ENCODE data around the gene OGFOD2. TPM values are rescaled to one million over a fixed set of nuclear protein-coding genes. Genes with fewer than 3 reads are reported as not detected.

Gene OGFOD2
- total RNA-seq, 1 experiment from 2014 or later, result 8.5 TPM

- Histone ChIP-seq H3K79me2 (ENCODE audit: low read length) (no peaks in the 10 kb centered on the region), H3K27ac (ENCODE audit: low read length) (no peak overlapping the region), H3K36me3 (ENCODE audit: insufficient read depth, low read length) (no peaks in the 10 kb centered on the region), H3K4me2 (ENCODE audit: low read depth, low read length, poor library complexity, severe bottlenecking) (no peak overlapping the region), H3K4me3 (ENCODE audit: low read length) (no peak overlapping the region), H3K27me3 (ENCODE audit: low read length) (no peaks in the 10 kb centered on the region), H3K9me2 (replicated peaks; ENCODE audit: insufficient read depth, low read length) (no peaks in the 10 kb centered on the region), H2AFZ (ENCODE audit: low read length) (no peak overlapping the region), H3K9me3 (ENCODE audit: low read length) (no peaks in the 10 kb centered on the region), H4K20me1 (ENCODE audit: insufficient read depth, low read depth, low read length) (no peaks in the 10 kb centered on the region), H3K9ac (ENCODE audit: low read length) (no peak overlapping the region), H3K4me1 (ENCODE audit: low read length) (no peaks in the 10 kb centered on the region)
- DNase-seq, result no peak
Measured at GRCh38 chr12:122948605-122949004, 26.4 kb upstream of the OGFOD2 start.

- Histone ChIP-seq H3K9me3 (ENCODE audit: low read length) (no peaks in the 10 kb centered on the region), H3K9ac (ENCODE audit: low read length) (no peak overlapping the region), H3K9me2 (replicated peaks; ENCODE audit: insufficient read depth, low read length) (no peaks in the 10 kb centered on the region), H3K27ac (ENCODE audit: low read length) (no peak overlapping the region), H3K27me3 (ENCODE audit: low read length) (no peaks in the 10 kb centered on the region), H3K79me2 (ENCODE audit: low read length) (no peaks in the 10 kb centered on the region), H3K36me3 (ENCODE audit: insufficient read depth, low read length) (no peaks in the 10 kb centered on the region), H2AFZ (ENCODE audit: low read length) (no peak overlapping the region), H4K20me1 (ENCODE audit: insufficient read depth, low read depth, low read length) (no peaks in the 10 kb centered on the region), H3K4me1 (ENCODE audit: low read length) (no peaks in the 10 kb centered on the region), H3K4me2 (ENCODE audit: low read depth, low read length, poor library complexity, severe bottlenecking) (no peak overlapping the region), H3K4me3 (ENCODE audit: low read length) (no peak overlapping the region)
- DNase-seq, result no peak
Measured at GRCh38 chr12:122949405-122949804, 25.6 kb upstream of the OGFOD2 start.

- DNase-seq, result no peak
- Histone ChIP-seq H3K36me3 (ENCODE audit: insufficient read depth, low read length) (no peaks in the 10 kb centered on the region), H2AFZ (ENCODE audit: low read length) (no peak overlapping the region), H3K79me2 (ENCODE audit: low read length) (no peaks in the 10 kb centered on the region), H3K9me2 (replicated peaks; ENCODE audit: insufficient read depth, low read length) (no peaks in the 10 kb centered on the region), H3K9ac (ENCODE audit: low read length) (no peak overlapping the region), H3K4me1 (ENCODE audit: low read length) (no peaks in the 10 kb centered on the region), H3K4me2 (ENCODE audit: low read depth, low read length, poor library complexity, severe bottlenecking) (no peak overlapping the region), H3K27ac (ENCODE audit: low read length) (no peak overlapping the region), H3K4me3 (ENCODE audit: low read length) (no peak overlapping the region), H4K20me1 (ENCODE audit: insufficient read depth, low read depth, low read length) (no peaks in the 10 kb centered on the region), H3K9me3 (ENCODE audit: low read length) (no peaks in the 10 kb centered on the region), H3K27me3 (ENCODE audit: low read length) (no peaks in the 10 kb centered on the region)
Measured at GRCh38 chr12:122949816-122950675, 25.0 kb upstream of the OGFOD2 start.

- Histone ChIP-seq H4K20me1 (ENCODE audit: insufficient read depth, low read depth, low read length) (no peaks in the 10 kb centered on the region), H3K27ac (ENCODE audit: low read length) (no peak overlapping the region), H3K9me2 (replicated peaks; ENCODE audit: insufficient read depth, low read length) (no peaks in the 10 kb centered on the region), H3K79me2 (ENCODE audit: low read length) (no peaks in the 10 kb centered on the region), H3K27me3 (ENCODE audit: low read length) (no peaks in the 10 kb centered on the region), H3K9me3 (ENCODE audit: low read length) (no peaks in the 10 kb centered on the region), H3K36me3 (ENCODE audit: insufficient read depth, low read length) (no peaks in the 10 kb centered on the region), H3K4me1 (ENCODE audit: low read length) (no peaks in the 10 kb centered on the region), H3K4me2 (ENCODE audit: low read depth, low read length, poor library complexity, severe bottlenecking) (no peak overlapping the region), H2AFZ (ENCODE audit: low read length) (no peak overlapping the region), H3K9ac (ENCODE audit: low read length) (no peak overlapping the region), H3K4me3 (ENCODE audit: low read length) (no peak overlapping the region)
- DNase-seq, result no peak
Measured at GRCh38 chr12:122951406-122951805, 23.6 kb upstream of the OGFOD2 start.

GRCh38 chr12:122951979-122952892 lies 22.8 kb upstream of the OGFOD2 start:
- no peaks in the 10 kb centered on the region for H3K36me3 ChIP-seq (ENCODE audit: insufficient read depth, low read length)
- no peaks in the 10 kb centered on the region for H3K4me1 ChIP-seq (ENCODE audit: low read length)
- no peak overlapping the region for H2AFZ ChIP-seq (ENCODE audit: low read length)
- H3K4me2 ChIP-seq (ENCODE audit: low read depth, low read length, poor library complexity, severe bottlenecking), result no peak overlapping the region
- H4K20me1 ChIP-seq (ENCODE audit: insufficient read depth, low read depth, low read length), result no peaks in the 10 kb centered on the region
- H3K79me2 ChIP-seq (ENCODE audit: low read length), result no peaks in the 10 kb centered on the region
- H3K27ac ChIP-seq (ENCODE audit: low read length), result no peak overlapping the region
- H3K4me3 ChIP-seq (ENCODE audit: low read length), result no peak overlapping the region
- H3K9ac ChIP-seq (ENCODE audit: low read length), result no peak overlapping the region
- H3K9me2 ChIP-seq (replicated peaks; ENCODE audit: insufficient read depth, low read length), result no peaks in the 10 kb centered on the region
- H3K9me3 ChIP-seq (ENCODE audit: low read length), result no peaks in the 10 kb centered on the region
- DNase-seq, result peak; percentile 89
- no peaks in the 10 kb centered on the region for H3K27me3 ChIP-seq (ENCODE audit: low read length)

- H3K27ac ChIP-seq (ENCODE audit: low read length), result no peak overlapping the region
- no peak overlapping the region for H3K4me3 ChIP-seq (ENCODE audit: low read length)
- no peak overlapping the region for H3K9ac ChIP-seq (ENCODE audit: low read length)
- H3K36me3 ChIP-seq (ENCODE audit: insufficient read depth, low read length), result no peaks in the 10 kb centered on the region
- no peaks in the 10 kb centered on the region for H3K27me3 ChIP-seq (ENCODE audit: low read length)
- H3K9me2 ChIP-seq (replicated peaks; ENCODE audit: insufficient read depth, low read length), result no peaks in the 10 kb centered on the region
- no peaks in the 10 kb centered on the region for H4K20me1 ChIP-seq (ENCODE audit: insufficient read depth, low read depth, low read length)
- H3K4me2 ChIP-seq (ENCODE audit: low read depth, low read length, poor library complexity, severe bottlenecking), result no peak overlapping the region
- no peak for DNase-seq
- no peak overlapping the region for H2AFZ ChIP-seq (ENCODE audit: low read length)
- H3K4me1 ChIP-seq (ENCODE audit: low read length), result no peaks in the 10 kb centered on the region
- no peaks in the 10 kb centered on the region for H3K9me3 ChIP-seq (ENCODE audit: low read length)
- no peaks in the 10 kb centered on the region for H3K79me2 ChIP-seq (ENCODE audit: low read length)
Measured at GRCh38 chr12:122955156-122955555, 19.9 kb upstream of the OGFOD2 start.

- Histone ChIP-seq H3K79me2 (ENCODE audit: low read length) (no peaks in the 10 kb centered on the region), H3K9ac (ENCODE audit: low read length) (no peak overlapping the region), H3K27me3 (ENCODE audit: low read length) (no peaks in the 10 kb centered on the region), H3K4me3 (ENCODE audit: low read length) (no peak overlapping the region), H3K4me1 (ENCODE audit: low read length) (no peaks in the 10 kb centered on the region), H3K9me2 (replicated peaks; ENCODE audit: insufficient read depth, low read length) (no peaks in the 10 kb centered on the region), H4K20me1 (ENCODE audit: insufficient read depth, low read depth, low read length) (no peaks in the 10 kb centered on the region), H3K9me3 (ENCODE audit: low read length) (no peaks in the 10 kb centered on the region), H2AFZ (ENCODE audit: low read length) (no peak overlapping the region), H3K36me3 (ENCODE audit: insufficient read depth, low read length) (no peaks in the 10 kb centered on the region), H3K4me2 (ENCODE audit: low read depth, low read length, poor library complexity, severe bottlenecking) (no peak overlapping the region), H3K27ac (ENCODE audit: low read length) (no peak overlapping the region)
- no peak for DNase-seq
Measured at GRCh38 chr12:122956035-122956434, 19.0 kb upstream of the OGFOD2 start.

- Histone ChIP-seq H3K36me3 (ENCODE audit: insufficient read depth, low read length) (no peaks in the 10 kb centered on the region), H3K27me3 (ENCODE audit: low read length) (no peaks in the 10 kb centered on the region), H3K27ac (ENCODE audit: low read length) (no peak overlapping the region), H3K4me2 (ENCODE audit: low read depth, low read length, poor library complexity, severe bottlenecking) (no peak overlapping the region), H3K79me2 (ENCODE audit: low read length) (no peaks in the 10 kb centered on the region), H3K9me3 (ENCODE audit: low read length) (no peaks in the 10 kb centered on the region), H3K4me1 (ENCODE audit: low read length) (0 out of 2 replicates have a peak, but pooled peaks cover 3% of the 10 kb centered on the region), H3K4me3 (ENCODE audit: low read length) (no peak overlapping the region), H3K9me2 (replicated peaks; ENCODE audit: insufficient read depth, low read length) (no peaks in the 10 kb centered on the region), H3K9ac (ENCODE audit: low read length) (no peak overlapping the region), H4K20me1 (ENCODE audit: insufficient read depth, low read depth, low read length) (no peaks in the 10 kb centered on the region), H2AFZ (ENCODE audit: low read length) (no peak overlapping the region)
- no peak for DNase-seq
Measured at GRCh38 chr12:122958198-122958888, 16.7 kb upstream of the OGFOD2 start.
